Right lobe of liver (tissue), 4 donors: ENCODE results near the gene MYO18A.

ENCODE experiments used
- POLR2A ChIP-seq: fragments of 450-650 bp; IDR thresholded peaks from one replicate; pipeline ENCODE4 v1.6.1; 2017; ENCODE audit warnings: antibody characterized with exemption, mild to moderate bottlenecking
- TF ChIP-seq, protein P1 (sequence below), 4 donors: fragments of 200-600 bp in 3 of 4; fragments of 450-650 bp in 1 of 4; IDR thresholded peaks; one replicate each; pipeline versions ENCODE4 v1.5.1 to v1.8.0; 2016 to 2022; ENCODE audit warnings: antibody characterized with exemption in 4 of 4, mild to moderate bottlenecking in 2 of 4
- donor health status: DM: no; HTN: no; CAD: no.
- donor health status: DM: no; HTN: no; CAD: no.
- donor health status: DM: no; HTN: yes; CAD: no.

- TF ChIP-seq, protein P1, sequence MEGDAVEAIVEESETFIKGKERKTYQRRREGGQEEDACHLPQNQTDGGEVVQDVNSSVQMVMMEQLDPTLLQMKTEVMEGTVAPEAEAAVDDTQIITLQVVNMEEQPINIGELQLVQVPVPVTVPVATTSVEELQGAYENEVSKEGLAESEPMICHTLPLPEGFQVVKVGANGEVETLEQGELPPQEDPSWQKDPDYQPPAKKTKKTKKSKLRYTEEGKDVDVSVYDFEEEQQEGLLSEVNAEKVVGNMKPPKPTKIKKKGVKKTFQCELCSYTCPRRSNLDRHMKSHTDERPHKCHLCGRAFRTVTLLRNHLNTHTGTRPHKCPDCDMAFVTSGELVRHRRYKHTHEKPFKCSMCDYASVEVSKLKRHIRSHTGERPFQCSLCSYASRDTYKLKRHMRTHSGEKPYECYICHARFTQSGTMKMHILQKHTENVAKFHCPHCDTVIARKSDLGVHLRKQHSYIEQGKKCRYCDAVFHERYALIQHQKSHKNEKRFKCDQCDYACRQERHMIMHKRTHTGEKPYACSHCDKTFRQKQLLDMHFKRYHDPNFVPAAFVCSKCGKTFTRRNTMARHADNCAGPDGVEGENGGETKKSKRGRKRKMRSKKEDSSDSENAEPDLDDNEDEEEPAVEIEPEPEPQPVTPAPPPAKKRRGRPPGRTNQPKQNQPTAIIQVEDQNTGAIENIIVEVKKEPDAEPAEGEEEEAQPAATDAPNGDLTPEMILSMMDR (IDR thresholded peaks at IDR 0.05), result no peak
- no peak for TF ChIP-seq POLR2A
These were observed 80.7 kb downstream of the MYO18A start for GRCh38 chr17:29099527-29099926.
